GM20000 (cell line): ENCODE results near the gene CEP78.
"Not testable (repeated sequence)": the region's sequence is repeated elsewhere in the genome, so short reads cannot be mapped to it uniquely, and the experiment has no call there.

ENCODE experiments used
- DNase-seq: peaks from one replicate; pipeline ENCODE4 v3.0.0; 2012; ENCODE audit warnings: low spot score
- TF ChIP-seq, protein P1 (sequence below): IDR thresholded peaks from 2 replicates; pipeline ENCODE4 v1.5.1; 2012; ENCODE audit warnings: mild to moderate bottlenecking, control low read depth; ENCODE audit errors: extremely low read depth, missing control alignments

The CEP78 gene

DNA sequence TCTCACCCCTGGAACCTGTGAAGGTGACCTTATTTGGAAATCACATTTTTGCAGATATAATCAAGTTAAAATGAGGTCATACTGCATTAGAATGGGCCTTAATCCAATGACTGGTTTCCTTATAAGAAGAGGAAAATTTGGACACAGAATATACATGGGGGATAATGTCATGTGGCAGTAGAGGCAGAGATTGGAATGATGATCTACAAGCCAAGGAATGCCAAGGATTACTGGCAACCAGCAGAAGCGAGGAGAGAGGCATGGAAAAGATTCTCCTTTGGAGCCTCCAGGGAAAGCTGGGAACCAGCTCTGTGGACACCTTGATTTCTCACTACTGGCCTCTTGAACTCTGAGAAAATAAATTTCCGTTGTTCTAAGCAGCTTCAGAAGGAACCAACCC is 20.2 kb upstream of the CEP78 start:
- no peak for DNase-seq
- TF ChIP-seq, protein P1, sequence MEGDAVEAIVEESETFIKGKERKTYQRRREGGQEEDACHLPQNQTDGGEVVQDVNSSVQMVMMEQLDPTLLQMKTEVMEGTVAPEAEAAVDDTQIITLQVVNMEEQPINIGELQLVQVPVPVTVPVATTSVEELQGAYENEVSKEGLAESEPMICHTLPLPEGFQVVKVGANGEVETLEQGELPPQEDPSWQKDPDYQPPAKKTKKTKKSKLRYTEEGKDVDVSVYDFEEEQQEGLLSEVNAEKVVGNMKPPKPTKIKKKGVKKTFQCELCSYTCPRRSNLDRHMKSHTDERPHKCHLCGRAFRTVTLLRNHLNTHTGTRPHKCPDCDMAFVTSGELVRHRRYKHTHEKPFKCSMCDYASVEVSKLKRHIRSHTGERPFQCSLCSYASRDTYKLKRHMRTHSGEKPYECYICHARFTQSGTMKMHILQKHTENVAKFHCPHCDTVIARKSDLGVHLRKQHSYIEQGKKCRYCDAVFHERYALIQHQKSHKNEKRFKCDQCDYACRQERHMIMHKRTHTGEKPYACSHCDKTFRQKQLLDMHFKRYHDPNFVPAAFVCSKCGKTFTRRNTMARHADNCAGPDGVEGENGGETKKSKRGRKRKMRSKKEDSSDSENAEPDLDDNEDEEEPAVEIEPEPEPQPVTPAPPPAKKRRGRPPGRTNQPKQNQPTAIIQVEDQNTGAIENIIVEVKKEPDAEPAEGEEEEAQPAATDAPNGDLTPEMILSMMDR = no peak

DNA sequence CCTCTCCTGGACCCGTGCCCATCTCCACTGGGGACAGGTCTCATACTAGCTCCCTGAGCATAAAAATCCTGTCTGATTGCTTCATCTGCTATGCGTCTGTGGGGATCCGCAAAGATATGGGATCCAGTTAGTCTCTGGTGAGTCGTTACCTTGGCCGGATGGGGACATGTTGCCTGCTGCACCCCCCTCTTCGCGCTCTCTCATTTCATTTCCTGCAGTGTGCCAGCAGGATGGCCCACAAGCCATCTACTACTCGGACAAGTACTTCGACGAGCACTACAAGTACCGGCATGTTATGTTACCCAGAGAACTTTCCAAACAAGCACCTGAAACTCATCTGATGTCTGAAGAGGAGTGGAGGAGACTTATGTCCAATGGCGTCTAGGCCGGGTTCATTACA is 17.0 kb upstream of the CEP78 start:
- TF ChIP-seq, protein P1 = no peak
- DNase-seq = no peak

DNA sequence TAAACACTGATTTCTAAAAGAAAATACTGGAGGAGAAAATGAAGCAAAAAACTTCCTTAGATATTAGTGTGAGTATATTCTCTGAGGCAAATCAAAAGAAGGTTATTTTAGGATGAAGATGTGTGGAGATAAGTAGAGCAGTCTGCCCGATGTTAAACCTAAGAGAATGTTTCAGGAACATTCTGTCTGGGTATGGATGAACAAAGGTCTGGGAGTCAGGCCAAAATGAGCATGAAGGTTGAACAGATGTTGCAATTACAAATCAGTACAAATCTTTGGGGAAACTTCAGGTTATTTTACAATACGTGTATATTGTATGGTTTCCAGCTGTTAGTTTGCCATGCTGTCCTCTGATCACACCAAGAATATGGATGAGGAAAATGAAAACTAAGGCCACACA is 14.4 kb upstream of the CEP78 start:
- no peak for DNase-seq
- TF ChIP-seq, protein P1 = no peak

DNA sequence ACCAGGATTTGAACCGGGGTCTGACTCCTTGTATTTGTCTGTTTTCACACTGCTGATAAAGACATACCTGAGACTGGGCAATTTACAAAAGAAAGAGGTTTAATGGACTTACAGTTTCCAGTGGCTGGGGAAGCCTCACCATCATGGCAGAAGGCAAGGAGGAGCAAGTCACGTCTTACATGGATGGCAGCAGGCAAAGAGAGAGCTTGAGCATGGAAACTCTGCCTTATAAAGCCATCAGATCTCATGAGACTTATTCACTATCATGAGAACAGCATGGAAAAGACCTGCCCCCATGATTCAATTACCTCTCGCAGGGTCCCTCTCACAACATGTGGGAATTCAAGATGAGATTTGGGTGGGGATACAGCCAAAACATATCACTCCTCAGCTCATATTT is 14.0 kb upstream of the CEP78 start:
- DNase-seq = not testable (repeated sequence)

DNA sequence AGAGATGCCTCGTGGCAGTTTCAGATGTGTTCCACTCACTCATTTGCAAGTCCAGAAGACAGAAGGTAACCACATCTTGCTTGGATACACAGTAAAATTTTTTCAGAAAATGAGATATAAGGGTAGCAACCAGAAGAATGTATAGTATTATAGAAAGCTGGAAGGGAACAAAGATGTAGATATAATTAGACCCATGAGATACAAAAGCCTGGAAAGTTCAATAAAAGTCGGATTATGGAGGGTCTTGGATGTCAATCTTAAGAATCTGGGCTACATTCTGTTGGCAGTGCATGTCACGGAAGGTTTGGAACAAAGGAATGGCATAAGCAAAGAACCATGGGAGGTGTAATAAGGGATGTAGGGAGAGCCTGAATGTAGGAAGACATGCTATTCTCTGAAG is 5.1 kb upstream of the CEP78 start:
- TF ChIP-seq, protein P1 = no peak
- no peak for DNase-seq

DNA sequence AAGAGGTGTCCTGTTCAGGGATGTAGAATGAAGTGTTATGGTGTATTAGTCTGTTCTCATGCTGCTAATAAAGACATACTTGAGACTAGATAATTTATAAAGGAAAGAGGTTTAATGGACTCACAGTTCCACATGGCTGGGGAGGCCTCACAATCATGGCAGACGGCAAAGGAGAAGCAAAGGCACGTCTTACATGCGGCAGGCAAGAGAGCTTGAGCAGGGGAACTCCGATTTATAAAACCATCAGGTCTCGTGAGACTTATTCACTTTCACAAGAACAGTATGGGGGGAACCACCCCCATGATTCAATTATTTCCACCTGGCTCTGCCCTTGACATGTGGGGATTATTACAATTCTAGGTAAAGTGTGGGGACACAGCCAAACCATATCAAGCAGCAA is 3.4 kb upstream of the CEP78 start:
- DNase-seq = not testable (repeated sequence)

DNA sequence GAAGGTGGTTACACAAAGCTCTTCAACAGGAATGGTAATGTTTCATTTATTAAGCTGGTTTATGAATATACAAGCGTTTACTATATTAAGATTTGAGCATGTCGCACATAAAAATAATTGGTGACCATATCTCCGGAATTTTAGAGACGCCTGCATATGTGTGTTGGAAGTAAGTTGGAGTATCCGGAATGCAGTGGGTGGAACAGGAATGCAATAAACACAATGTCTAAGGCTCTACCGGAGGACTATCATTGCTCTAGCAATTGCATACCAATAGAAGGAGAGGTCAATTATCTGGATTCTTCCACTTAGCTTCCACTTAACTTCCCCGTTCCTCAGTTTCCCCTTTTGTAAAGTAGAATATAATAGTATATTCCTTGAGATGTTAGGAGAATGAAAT is 1.1 kb upstream of the CEP78 start:
- no peak for DNase-seq
- TF ChIP-seq, protein P1 = no peak

DNA sequence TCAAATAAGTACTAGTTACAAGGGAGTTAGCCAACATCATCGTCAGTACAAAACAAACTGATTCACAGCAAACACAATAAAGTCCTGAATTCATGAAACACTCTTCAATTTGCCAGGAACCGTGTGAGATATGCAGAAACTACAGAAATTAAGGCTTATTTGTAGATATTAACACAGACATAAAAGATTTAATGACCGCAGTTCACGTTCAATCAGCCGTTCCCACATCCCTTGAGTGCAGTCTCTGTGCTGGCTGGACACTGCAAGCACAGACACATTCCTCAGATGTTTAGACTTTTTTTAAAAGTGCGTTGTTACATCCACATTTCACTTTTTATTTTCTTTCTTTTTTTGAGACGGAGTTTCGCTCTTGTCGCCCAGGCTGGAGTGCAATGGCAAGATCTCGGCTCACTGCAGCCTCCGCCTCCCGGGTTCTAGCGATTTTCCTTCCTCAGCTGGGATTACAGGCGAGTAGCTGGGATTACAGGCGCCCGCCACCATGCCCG is 566 bp upstream of the CEP78 start:
- TF ChIP-seq, protein P1 = no peak
- no peak for DNase-seq

DNA sequence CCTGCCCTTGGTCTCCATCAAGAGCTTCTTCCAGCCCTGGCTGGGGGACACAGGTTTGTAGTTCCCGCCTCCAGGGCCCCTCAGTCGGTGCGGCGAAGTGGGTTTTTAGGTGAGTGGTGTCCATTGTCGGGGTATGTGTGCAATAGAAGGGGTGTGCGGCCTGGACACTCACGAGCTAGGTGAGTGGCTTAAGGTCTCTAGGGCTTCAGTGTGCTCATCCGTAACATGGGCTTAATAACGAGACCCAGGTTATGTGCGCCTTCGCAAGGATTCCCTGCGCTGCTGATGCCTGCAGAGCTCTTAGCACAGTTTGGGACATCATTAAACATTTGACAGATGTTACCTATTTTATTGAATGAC is 656 bp downstream of the CEP78 start:
- TF ChIP-seq, protein P1 = no peak
- peak; percentile 36 for DNase-seq
